ENCODE data around the gene NCOA6.
"Not testable (repeated sequence)": the region's sequence is repeated elsewhere in the genome, so short reads cannot be mapped to it uniquely, and the experiment has no call there.

Gene NCOA6

GRCh38 chr20:34736106-34736735, 89.2 kb downstream of the NCOA6 start:
- no peak for DNase-seq (ENCODE audit: insufficient read length)
- FAIRE-seq = no peak
- no peak for TF ChIP-seq TAF1 (IDR thresholded peaks at IDR 0.05; ENCODE audit: borderline replicate concordance, low read depth, low read length)
- no peak for TF ChIP-seq POLR2A (IDR thresholded peaks at IDR 0.05; ENCODE audit: low read depth, low read length)
- TF ChIP-seq POLR2AphosphoS5 (IDR thresholded peaks at IDR 0.05; ENCODE audit: low read depth, low read length) = no peak

GRCh38 chr20:34732523-34732922, 92.9 kb downstream of the NCOA6 start:
- DNase-seq (ENCODE audit: insufficient read length) (no peak), FAIRE-seq (no peak)
- TF ChIP-seq POLR2AphosphoS5 (IDR thresholded peaks at IDR 0.05; ENCODE audit: low read depth, low read length) (no peak), POLR2A (IDR thresholded peaks at IDR 0.05; ENCODE audit: low read depth, low read length) (no peak), TAF1 (IDR thresholded peaks at IDR 0.05; ENCODE audit: borderline replicate concordance, low read depth, low read length) (no peak)

- no peak for DNase-seq (ENCODE audit: insufficient read length)
- no peak for TF ChIP-seq POLR2AphosphoS5 (IDR thresholded peaks at IDR 0.05; ENCODE audit: low read depth, low read length)
- TF ChIP-seq TAF1 (IDR thresholded peaks at IDR 0.05; ENCODE audit: borderline replicate concordance, low read depth, low read length) = no peak
- no peak for TF ChIP-seq POLR2A (IDR thresholded peaks at IDR 0.05; ENCODE audit: low read depth, low read length)
- no peak for FAIRE-seq
Observed at GRCh38 chr20:34729416-34729815, 96.0 kb downstream of the NCOA6 start.

GRCh38 chr20:34724172-34724571, 101.3 kb downstream of the NCOA6 start:
- no peak for FAIRE-seq
- TF ChIP-seq TAF1 (IDR thresholded peaks at IDR 0.05; ENCODE audit: borderline replicate concordance, low read depth, low read length) (no peak), POLR2AphosphoS5 (IDR thresholded peaks at IDR 0.05; ENCODE audit: low read depth, low read length) (no peak), POLR2A (IDR thresholded peaks at IDR 0.05; ENCODE audit: low read depth, low read length) (no peak)

GRCh38 chr20:34722560-34722959, 102.9 kb downstream of the NCOA6 start:
- not testable (repeated sequence) for DNase-seq (ENCODE audit: insufficient read length); FAIRE-seq

More at GRCh38 chr20:34724172-34724571, 101.3 kb downstream of the NCOA6 start:
- DNase-seq (ENCODE audit: insufficient read length) = no peak

- no peak for TF ChIP-seq POLR2A (IDR thresholded peaks at IDR 0.05; ENCODE audit: low read depth, low read length)
- no peak for TF ChIP-seq POLR2AphosphoS5 (IDR thresholded peaks at IDR 0.05; ENCODE audit: low read depth, low read length)
- TF ChIP-seq TAF1 (IDR thresholded peaks at IDR 0.05; ENCODE audit: borderline replicate concordance, low read depth, low read length) = no peak
- FAIRE-seq (no peak), DNase-seq (ENCODE audit: insufficient read length) (no peak)
Observed at GRCh38 chr20:34720266-34720665, 105.2 kb downstream of the NCOA6 start.

- DNase-seq (ENCODE audit: insufficient read length) = not testable (repeated sequence)
- FAIRE-seq = peak; percentile 62
Observed at GRCh38 chr20:34719242-34720017, 106.0 kb downstream of the NCOA6 start.

GRCh38 chr20:34717230-34718095, 108.0 kb downstream of the NCOA6 start:
- DNase-seq (ENCODE audit: insufficient read length) (no peak), FAIRE-seq (no peak)
- TF ChIP-seq TAF1 (IDR thresholded peaks at IDR 0.05; ENCODE audit: borderline replicate concordance, low read depth, low read length) = no peak
- no peak for TF ChIP-seq POLR2A (IDR thresholded peaks at IDR 0.05; ENCODE audit: low read depth, low read length)
- no peak for TF ChIP-seq POLR2AphosphoS5 (IDR thresholded peaks at IDR 0.05; ENCODE audit: low read depth, low read length)

GRCh38 chr20:34716921-34717229, 108.6 kb downstream of the NCOA6 start:
- FAIRE-seq = no peak
- TF ChIP-seq POLR2AphosphoS5 (IDR thresholded peaks at IDR 0.05; ENCODE audit: low read depth, low read length) = no peak
- TF ChIP-seq POLR2A (IDR thresholded peaks at IDR 0.05; ENCODE audit: low read depth, low read length) = no peak
- TF ChIP-seq TAF1 (IDR thresholded peaks at IDR 0.05; ENCODE audit: borderline replicate concordance, low read depth, low read length) = no peak

DNA sequence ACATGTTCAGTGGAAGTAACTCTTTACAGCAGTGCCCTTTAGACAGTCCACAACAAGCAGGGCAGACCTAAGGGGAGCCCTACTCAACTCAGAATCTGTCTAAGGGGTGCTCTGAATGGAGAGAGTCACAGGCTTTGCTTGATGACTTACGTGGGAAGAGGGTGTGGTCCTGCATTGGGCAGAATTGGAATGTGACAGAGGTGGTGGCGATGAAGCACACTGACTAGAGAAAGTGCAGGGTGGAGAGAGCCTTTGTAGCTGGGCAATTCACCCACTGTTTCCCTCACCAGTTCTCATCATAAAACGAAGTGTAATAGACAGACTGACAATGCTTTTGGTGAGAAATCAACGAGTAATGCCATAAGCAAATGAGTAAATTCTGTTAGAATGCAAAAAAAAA, 110.1 kb downstream of the NCOA6 start:
- no peak for DNase-seq (ENCODE audit: insufficient read length)
- FAIRE-seq = no peak
- TF ChIP-seq TAF1 (IDR thresholded peaks at IDR 0.05; ENCODE audit: borderline replicate concordance, low read depth, low read length) (no peak), POLR2AphosphoS5 (IDR thresholded peaks at IDR 0.05; ENCODE audit: low read depth, low read length) (no peak), POLR2A (IDR thresholded peaks at IDR 0.05; ENCODE audit: low read depth, low read length) (no peak)

More at GRCh38 chr20:34716921-34717229, 108.6 kb downstream of the NCOA6 start:
- DNase-seq (ENCODE audit: insufficient read length) = no peak

DNA sequence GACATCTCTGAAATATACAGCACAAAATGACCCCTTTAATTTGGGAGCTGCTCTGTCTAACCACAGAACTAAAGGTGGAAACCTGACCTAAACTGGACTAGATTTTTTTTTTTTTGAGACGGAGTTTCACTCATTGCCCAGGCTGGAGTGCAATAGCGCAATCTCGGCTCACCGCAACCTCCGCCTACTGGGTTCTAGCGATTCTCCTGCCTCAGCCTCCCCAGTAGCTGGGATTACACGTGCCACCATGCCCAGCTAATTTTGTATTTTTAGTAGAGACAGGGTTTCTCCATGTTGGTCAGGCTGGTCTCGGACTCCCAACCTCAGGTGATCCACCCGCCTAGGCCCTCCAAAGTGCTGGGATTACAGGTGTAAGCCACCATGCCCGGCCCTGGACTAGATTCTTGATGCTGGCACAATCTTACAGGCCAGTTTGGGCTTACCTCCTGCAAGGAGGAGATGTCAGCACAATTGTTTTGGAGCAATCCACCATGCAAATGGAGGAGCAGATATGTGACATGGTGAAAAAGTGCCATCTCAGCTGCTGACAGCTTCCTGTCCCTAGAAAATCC, 111.4 kb downstream of the NCOA6 start:
- not testable (repeated sequence) for DNase-seq (ENCODE audit: insufficient read length); FAIRE-seq

Measured in GM12892 (cell line).